ENCODE results near the gene PEMT. TPM values are rescaled to one million over a fixed set of nuclear protein-coding genes. Genes with fewer than 3 reads are reported as not detected.

The PEMT gene
- total and polyA plus RNA-seq, 9 donors: 6.6 to 62.8 (median 32.5) TPM

DNA sequence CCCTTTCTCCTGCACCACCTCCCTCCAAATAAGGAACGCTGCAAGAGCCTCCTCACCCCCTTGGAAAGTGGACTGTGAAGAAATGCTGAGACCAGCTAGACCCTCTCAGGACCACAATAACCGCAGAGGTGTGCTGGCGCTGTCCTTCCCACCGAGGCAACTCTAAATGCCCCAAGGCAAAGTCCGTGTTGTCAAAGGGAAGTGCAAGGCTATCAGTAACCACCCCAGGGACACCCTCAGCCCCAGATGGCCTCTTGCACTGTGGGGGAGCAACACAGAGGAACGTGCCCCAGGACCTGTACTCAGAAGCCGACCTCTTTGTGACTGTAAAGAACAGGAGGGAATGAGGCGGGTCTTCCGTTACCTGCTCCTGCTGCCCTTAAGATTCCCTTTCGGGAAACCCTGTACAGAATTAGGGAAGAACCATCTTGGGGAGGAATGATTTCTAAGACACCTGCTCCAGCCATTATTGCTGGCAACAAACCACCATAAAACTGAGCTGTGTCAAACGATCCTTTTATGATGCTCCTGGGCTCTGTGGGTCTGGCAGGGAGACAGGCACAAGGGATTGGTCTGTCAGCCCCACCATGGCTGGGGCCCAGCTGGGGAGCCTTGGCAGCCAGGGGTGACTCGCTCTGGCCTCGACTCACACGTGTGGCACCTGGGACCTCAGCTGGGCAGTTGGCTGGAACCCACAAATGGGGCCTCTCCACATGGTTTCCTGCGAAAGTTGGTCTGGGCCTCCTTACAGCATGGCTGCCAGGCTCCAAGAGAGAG is 129.3 kb downstream of the PEMT start:
- Histone ChIP-seq H3K4me1 (ENCODE audit: insufficient read depth) (no peaks in the 10 kb centered on the region), H3K36me3 (no peaks in the 10 kb centered on the region), H3K27me3 (no peaks in the 10 kb centered on the region), H3K9me3 (no peaks in the 10 kb centered on the region), H3K27ac (no peak overlapping the region), H3K4me3 (no peak overlapping the region)
- DNase-seq: no peak
- no peak for TF ChIP-seq EP300 (IDR thresholded peaks at IDR 0.05)
- TF ChIP-seq POLR2A (IDR thresholded peaks at IDR 0.05): no peak
- TF ChIP-seq, protein P1, sequence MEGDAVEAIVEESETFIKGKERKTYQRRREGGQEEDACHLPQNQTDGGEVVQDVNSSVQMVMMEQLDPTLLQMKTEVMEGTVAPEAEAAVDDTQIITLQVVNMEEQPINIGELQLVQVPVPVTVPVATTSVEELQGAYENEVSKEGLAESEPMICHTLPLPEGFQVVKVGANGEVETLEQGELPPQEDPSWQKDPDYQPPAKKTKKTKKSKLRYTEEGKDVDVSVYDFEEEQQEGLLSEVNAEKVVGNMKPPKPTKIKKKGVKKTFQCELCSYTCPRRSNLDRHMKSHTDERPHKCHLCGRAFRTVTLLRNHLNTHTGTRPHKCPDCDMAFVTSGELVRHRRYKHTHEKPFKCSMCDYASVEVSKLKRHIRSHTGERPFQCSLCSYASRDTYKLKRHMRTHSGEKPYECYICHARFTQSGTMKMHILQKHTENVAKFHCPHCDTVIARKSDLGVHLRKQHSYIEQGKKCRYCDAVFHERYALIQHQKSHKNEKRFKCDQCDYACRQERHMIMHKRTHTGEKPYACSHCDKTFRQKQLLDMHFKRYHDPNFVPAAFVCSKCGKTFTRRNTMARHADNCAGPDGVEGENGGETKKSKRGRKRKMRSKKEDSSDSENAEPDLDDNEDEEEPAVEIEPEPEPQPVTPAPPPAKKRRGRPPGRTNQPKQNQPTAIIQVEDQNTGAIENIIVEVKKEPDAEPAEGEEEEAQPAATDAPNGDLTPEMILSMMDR (IDR thresholded peaks at IDR 0.05): no peak
- intact Hi-C loops (cut with DNase I): loop anchor here in 1 of 4 donors (10.0 kb wide), 1 partner anchor 77 kb away; no protein-coding TSS in a partner anchor
- WGBS, 3 donors: 62 to 65% (median 64%) methylated on average over 15 of the region's 15 CpGs

DNA sequence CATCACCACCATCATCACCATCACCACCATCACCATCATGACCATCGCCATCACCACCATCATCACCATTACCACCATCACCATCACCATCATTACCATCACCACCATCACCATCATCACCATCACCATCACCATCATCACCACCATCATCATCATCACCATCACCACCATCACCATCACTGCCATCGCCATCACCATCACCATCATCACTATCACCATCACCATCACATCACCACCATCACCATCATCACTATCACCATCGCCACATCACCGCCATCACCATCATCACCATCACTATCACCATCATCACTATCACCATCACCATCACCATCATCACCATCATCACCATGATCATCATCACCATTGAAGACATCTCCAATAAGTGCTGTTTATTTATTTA is 131.5 kb downstream of the PEMT start:
- no peaks in the 10 kb centered on the region for H3K27me3 ChIP-seq
- no peak for TF ChIP-seq POLR2A (IDR thresholded peaks at IDR 0.05)
- TF ChIP-seq, protein P1 (IDR thresholded peaks at IDR 0.05): no peak
- no peak for TF ChIP-seq EP300 (IDR thresholded peaks at IDR 0.05)
- DNase-seq: no peak
- H3K27ac ChIP-seq: no peak overlapping the region
- no peaks in the 10 kb centered on the region for H3K9me3 ChIP-seq
- H3K4me1 ChIP-seq (ENCODE audit: insufficient read depth): no peaks in the 10 kb centered on the region
- 87 to 98% (median 89%) methylated on average over 4 of the region's 4 CpGs for WGBS, 3 donors
- no peak overlapping the region for H3K4me3 ChIP-seq
- no peaks in the 10 kb centered on the region for H3K36me3 ChIP-seq
- intact Hi-C loops (cut with DNase I): loop anchor here in 1 of 4 donors (10.0 kb wide), 1 partner anchor 75 kb away; no protein-coding TSS in a partner anchor

DNA sequence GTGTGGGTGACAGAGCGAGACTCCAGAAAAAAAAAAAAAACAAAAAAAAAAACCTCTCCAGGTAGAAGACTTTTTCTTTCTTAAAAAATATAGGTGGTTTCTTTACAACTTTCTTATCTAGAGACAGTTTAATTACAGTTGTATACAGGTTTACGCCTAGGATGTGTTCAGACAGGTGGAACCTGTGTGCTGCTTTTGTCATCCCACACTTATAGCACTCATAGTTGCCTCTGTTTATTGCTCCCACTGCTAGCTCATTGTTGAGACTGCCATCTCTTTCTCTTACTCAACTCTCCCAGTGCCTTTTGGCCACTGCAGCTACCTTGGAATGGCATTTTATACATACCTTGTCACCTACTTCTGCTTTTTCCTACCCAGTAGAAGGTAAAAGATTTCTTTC is 133.8 kb downstream of the PEMT start:
- no peak for DNase-seq
- H3K9me3 ChIP-seq: no peaks in the 10 kb centered on the region
- TF ChIP-seq EP300 (IDR thresholded peaks at IDR 0.05) (no peak), POLR2A (IDR thresholded peaks at IDR 0.05) (no peak)
- TF ChIP-seq, protein P1 (IDR thresholded peaks at IDR 0.05): no peak
- 83 to 93% (median 92%) methylated on average over 2 of the region's 2 CpGs for WGBS, 3 donors
- no peaks in the 10 kb centered on the region for H3K27me3 ChIP-seq
- H3K4me1 ChIP-seq (ENCODE audit: insufficient read depth): no peaks in the 10 kb centered on the region
- H3K4me3 ChIP-seq: no peak overlapping the region
- intact Hi-C loops (cut with DNase I): no loop called here
- H3K36me3 ChIP-seq: no peaks in the 10 kb centered on the region
- H3K27ac ChIP-seq: no peak overlapping the region

DNA sequence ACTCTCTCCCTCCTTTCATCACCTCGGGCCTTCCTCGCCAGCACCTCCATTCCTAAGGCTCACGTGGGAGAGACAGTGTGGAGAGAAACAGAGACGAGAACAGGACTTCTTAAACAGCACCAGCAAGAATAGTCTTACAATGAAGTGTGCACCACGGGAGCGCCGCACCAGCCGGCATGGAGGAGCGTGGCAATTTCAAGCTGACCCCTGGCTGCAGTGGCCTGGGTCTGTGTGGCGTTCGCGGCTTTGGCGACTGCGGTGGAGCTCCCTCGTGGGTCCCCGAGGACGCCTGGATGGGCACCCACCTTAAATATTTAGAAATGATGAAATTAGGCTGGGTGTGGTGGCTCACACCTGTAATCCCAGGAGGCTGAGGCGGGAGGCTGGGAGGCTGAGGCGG is 135.3 kb downstream of the PEMT start:
- WGBS, 3 donors: 80 to 87% (median 81%) methylated on average over 19 of the region's 19 CpGs
- DNase-seq: no peak
- no peak overlapping the region for H3K27ac ChIP-seq
- no peaks in the 10 kb centered on the region for H3K36me3 ChIP-seq
- intact Hi-C loops (cut with DNase I): no loop called here
- no peaks in the 10 kb centered on the region for H3K9me3 ChIP-seq
- no peak overlapping the region for H3K4me3 ChIP-seq
- TF ChIP-seq EP300 (IDR thresholded peaks at IDR 0.05) (no peak), POLR2A (IDR thresholded peaks at IDR 0.05) (no peak)
- TF ChIP-seq, protein P1 (IDR thresholded peaks at IDR 0.05): no peak
- no peaks in the 10 kb centered on the region for H3K4me1 ChIP-seq (ENCODE audit: insufficient read depth)
- no peaks in the 10 kb centered on the region for H3K27me3 ChIP-seq

Small RNA genes within 50 kb of the gene (small RNA-seq; reads per million reads assigned to genes)
- gene RF00019 (not detected), gene RNU6-468P (not detected)

Other genes with a start within 250 kb of the PEMT start
- 10 to 100 TPM; 12.5 to 15.7 (median 14.1) TPM for gene MED9, start 114.7 kb downstream of the PEMT start, total RNA-seq
- 10 to 100 TPM; 11.5 to 13.8 TPM for gene MED9, start 114.7 kb downstream of the PEMT start, polyA plus RNA-seq
- gene RASD1, start 95.3 kb downstream of the PEMT start, total RNA-seq: 10 to 100 TPM in 6 of 7 donors, 1 to 10 TPM in 1; 2.6 to 55.9 (median 27.3) TPM
- 10 to 100 TPM in 1 of 2 donors, 1 to 10 TPM in 1; 1.9 to 27.7 TPM for gene RASD1, start 95.3 kb downstream of the PEMT start, polyA plus RNA-seq
- 10 to 100 TPM; 16.3 to 57.7 (median 37.5) TPM for gene RAI1, start 89.8 kb upstream of the PEMT start, total RNA-seq
- gene RAI1, start 89.8 kb upstream of the PEMT start, polyA plus RNA-seq: 10 to 100 TPM in 1 of 2 donors, 1 to 10 TPM in 1; 1.5 to 14.5 TPM
- 100 to 1,000 TPM in 3 of 7 donors, 10 to 100 TPM in 4; 30.3 to 190 (median 97.4) TPM for gene SREBF1, start 245.3 kb upstream of the PEMT start, total RNA-seq
- gene SREBF1, start 245.3 kb upstream of the PEMT start, polyA plus RNA-seq: 10 to 100 TPM; 24.3 to 44.3 TPM